Measurements from ENCODE around the gene AFMID. TPM values are rescaled to one million over a fixed set of nuclear protein-coding genes. Genes with fewer than 3 reads are reported as not detected.

AFMID gene, protein sequence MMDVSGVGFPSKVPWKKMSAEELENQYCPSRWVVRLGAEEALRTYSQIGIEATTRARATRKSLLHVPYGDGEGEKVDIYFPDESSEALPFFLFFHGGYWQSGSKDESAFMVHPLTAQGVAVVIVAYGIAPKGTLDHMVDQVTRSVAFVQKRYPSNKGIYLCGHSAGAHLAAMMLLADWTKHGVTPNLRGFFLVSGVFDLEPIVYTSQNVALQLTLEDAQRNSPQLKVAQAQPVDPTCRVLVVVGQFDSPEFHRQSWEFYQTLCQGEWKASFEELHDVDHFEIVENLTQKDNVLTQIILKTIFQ
- 34.8 and 42.8 TPM in 2 replicates for total RNA-seq

DNA sequence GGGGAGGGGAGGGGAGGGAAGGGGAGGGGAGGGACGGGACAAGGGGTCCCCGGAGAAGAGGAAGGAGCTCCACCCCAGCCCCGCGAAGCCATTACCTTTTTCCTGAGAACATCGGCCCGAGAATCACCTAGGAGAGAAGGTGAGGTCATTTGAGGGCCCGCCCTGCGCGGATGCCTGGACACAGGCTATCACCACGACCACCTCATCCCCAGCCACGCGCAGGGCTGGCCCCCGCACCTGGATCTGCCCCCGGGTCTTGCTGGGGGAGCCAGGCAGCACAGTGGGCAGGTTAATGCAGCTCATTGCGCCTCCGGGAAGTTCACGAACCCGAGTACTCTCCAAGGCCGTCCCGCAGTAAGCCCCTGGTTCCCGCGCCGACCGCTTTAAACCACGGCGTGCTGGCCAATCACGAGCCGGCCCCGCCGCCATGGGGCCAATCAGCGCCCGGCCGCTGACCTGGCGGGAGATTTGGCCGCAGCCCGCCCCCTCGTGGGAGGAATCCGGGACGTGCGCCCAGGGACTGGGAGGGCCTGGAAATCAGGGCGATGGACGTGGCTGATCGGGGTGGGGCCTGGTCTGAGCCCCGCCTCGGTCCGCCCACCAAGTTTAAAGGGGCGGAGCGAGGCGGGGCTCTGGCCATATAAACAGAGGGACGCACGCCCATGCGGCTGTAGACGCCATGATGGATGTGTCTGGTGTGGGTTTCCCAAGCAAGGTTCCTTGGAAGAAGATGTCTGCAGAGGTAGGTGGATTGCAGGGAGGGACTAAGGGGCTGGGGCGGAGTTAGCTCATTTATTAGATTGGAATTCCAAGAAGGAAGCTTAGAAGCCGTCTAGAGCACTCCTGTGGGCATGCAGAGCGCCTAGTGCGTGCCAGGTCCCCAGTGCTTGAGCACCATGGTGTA is at the start of gene AFMID, which contains the start of gene TK1:
AFMID (plus strand) TSS at position 671 of the 904 bp plus-strand sequence; CDS start at position 680, 9 bp downstream.
TK1 (minus strand) TSS at position 361 of the 904 bp plus-strand sequence; CDS start at position 303, 58 bp downstream.

DNA sequence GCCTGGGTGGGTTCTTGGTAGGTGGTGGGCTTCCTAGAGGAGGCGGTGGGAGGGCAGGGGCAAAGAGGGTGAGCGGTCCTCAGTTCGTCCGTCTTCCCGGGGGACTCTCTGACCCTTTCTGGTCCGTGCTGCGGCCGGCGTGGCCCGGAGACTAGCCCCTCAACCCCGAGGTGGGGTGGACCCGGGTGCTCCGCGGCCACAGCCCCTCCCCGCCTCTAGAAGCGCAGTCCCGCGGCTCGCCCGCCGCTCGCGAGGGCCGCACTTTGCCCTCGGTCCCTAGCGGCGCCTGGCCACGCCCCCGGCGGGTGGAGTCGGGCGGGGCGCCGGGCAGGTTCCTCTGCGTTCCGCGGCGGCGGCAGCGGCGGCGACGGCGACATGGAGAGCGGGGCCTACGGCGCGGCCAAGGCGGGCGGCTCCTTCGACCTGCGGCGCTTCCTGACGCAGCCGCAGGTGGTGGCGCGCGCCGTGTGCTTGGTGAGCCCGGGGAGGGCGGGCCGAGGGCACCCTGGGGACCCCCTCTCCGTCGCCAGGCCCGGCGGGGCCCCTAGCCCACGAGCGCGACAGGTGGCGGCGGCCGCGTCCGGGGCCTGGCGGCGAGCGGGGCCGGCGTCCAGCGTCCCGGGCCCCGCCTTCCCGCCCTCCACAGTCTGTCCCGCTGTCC is 18.8 kb upstream of the AFMID start, which contains the start of gene SYNGR2:
SYNGR2 (plus strand) TSS at position 340 of the 661 bp plus-strand sequence; CDS start at position 376, 36 bp downstream.

DNA sequence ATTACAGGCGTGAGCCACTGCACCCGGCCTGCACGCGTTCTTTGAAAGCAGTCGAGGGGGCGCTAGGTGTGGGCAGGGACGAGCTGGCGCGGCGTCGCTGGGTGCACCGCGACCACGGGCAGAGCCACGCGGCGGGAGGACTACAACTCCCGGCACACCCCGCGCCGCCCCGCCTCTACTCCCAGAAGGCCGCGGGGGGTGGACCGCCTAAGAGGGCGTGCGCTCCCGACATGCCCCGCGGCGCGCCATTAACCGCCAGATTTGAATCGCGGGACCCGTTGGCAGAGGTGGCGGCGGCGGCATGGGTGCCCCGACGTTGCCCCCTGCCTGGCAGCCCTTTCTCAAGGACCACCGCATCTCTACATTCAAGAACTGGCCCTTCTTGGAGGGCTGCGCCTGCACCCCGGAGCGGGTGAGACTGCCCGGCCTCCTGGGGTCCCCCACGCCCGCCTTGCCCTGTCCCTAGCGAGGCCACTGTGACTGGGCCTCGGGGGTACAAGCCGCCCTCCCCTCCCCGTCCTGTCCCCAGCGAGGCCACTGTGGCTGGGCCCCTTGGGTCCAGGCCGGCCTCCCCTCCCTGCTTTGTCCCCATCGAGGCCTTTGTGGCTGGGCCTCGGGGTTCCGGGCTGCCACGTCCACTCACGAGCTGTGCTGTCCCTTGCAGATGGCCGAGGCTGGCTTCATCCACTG is 27.0 kb downstream of the AFMID start, which contains the start of gene BIRC5:
BIRC5 (plus strand) TSS at position 238 of the 690 bp plus-strand sequence; CDS start at position 302, 64 bp downstream.

DNA sequence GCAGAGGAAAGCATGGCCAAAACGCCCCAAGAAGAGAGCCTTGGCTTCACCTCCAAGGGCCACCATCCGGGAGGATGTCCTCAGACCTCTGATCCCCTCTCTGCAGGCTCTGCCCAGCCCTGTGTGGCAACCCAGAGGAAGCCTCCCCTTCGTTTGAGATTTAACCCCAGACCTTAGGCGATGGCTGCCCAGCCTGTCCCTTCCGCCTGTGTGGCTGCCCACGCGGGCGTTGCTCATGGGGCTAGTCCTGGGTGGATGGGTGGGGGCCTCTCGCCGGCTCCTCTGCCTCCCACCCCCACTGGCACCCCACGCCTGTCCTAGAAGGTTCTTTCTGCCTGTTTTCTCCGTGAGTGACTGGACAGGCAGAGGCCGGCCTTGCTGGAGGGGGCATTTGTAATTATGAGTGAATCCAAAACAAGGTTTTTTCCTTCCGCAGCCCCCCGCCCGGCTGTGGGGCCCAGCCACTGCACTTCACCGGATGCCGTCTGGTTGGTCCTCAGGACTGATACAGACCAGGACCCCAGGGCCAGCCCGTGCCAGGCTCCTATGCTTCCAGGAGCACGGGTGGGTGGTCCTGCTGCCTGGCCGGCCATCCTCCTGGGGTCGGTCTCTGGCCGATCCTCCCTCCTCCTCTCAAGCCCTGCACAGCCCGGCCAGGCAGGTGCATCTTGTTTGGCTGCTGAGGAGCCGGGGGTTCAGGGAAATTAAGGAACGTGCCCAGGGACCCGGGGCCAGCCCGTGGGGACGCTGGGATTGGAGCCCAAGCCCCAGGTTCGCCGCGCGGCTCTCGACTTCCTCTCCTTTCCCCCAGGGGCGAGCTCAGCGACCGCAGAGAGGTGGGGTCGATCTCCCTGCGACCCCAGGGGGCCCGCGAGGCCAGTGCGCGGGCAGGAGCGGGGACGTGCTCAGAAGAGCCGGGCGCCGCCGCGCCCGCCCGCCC is 44.1 kb downstream of the AFMID start, which contains the start of gene TMEM235:
TMEM235 (plus strand) TSS at position 636 of the 940 bp plus-strand sequence. CDS start 393 bp downstream, outside the sequence.

Other genes starting within 250 kb of the AFMID start
- gene TNRC6C, start 228.7 kb upstream of the AFMID start, total RNA-seq, result 5.3 and 7.6 TPM in 2 replicates
- gene TMC6, start 58.6 kb upstream of the AFMID start, total RNA-seq, result 0.17 and 1.0 TPM in 2 replicates
- gene TMC8, start 56.6 kb upstream of the AFMID start, total RNA-seq, result not detected in 2 replicates
- gene C17orf99, start 41.0 kb upstream of the AFMID start, total RNA-seq, result not detected in 2 replicates
- gene SYNGR2, start 18.8 kb upstream of the AFMID start, total RNA-seq, result 3.1 and 11.2 TPM in 2 replicates
- gene TK1, start 310 bp upstream of the AFMID start, total RNA-seq, result 50.9 and 263 TPM in 2 replicates
- gene BIRC5, start 26.9 kb downstream of the AFMID start, total RNA-seq, result 12.6 and 90.8 TPM in 2 replicates
- gene TMEM235, start 44.3 kb downstream of the AFMID start, total RNA-seq, result not detected in 2 replicates
- 103 and 119 TPM in 2 replicates for gene SOCS3, start 172.7 kb downstream of the AFMID start, total RNA-seq
- gene PGS1, start 191.3 kb downstream of the AFMID start, total RNA-seq, result 35.6 and 52.1 TPM in 2 replicates